GM12878 (cell line): ENCODE data around the gene NDUFS4.

Experiments used
- CHD1 ChIP-seq: IDR thresholded peaks from 2 replicates; pipeline ENCODE4 v1.6.1; 2012; ENCODE audit warnings: low read depth, low read length, improper control_type of control experiment
- CTCF ChIP-seq, 3 experiments: IDR thresholded peaks in 2 of 3; conservative IDR thresholded peaks in 1 of 3; 2 replicates each; pipeline ENCODE4 v1.5.1; 2011; ENCODE audit warnings: low read depth in 3 of 3, low read length in 3 of 3, mild to moderate bottlenecking in 3 of 3, control low read depth in 2 of 3, moderate library complexity in 2 of 3, inconsistent platforms in 1 of 3, mixed read lengths in 1 of 3; ENCODE audit not compliant: control insufficient read depth in 2 of 3, insufficient read depth in 1 of 3; ENCODE audit errors: extremely low read depth in 1 of 3
- EZH2 ChIP-seq: IDR thresholded peaks from 2 replicates; pipeline ENCODE4 v1.6.1; 2012; ENCODE audit warnings: low read depth, mild to moderate bottlenecking, control low read depth, inconsistent platforms, low read length, borderline replicate concordance; ENCODE audit not compliant: control insufficient read depth
- FOXM1 ChIP-seq: IDR thresholded peaks from 2 replicates; pipeline ENCODE4 v1.6.1; 2012; ENCODE audit warnings: low read depth, mild to moderate bottlenecking, inconsistent platforms, low read length, moderate library complexity
- KDM1A ChIP-seq: fragments of 200-600 bp; sonication (generic); IDR thresholded peaks from 2 replicates; pipeline ENCODE4 v1.6.1; 2016; ENCODE audit warnings: borderline replicate concordance
- MXI1 ChIP-seq: fragments of 150-350 bp; IDR thresholded peaks from 2 replicates; pipeline ENCODE4 v1.6.1; 2011; ENCODE audit warnings: low read depth, mild to moderate bottlenecking, inconsistent platforms, low read length, improper control_type of control experiment
- NFIC ChIP-seq: IDR thresholded peaks from 2 replicates; pipeline ENCODE4 v1.6.1; 2012; ENCODE audit warnings: low read depth, mild to moderate bottlenecking, inconsistent platforms, low read length, moderate library complexity
- RAD21 ChIP-seq: IDR thresholded peaks from 2 replicates; pipeline ENCODE4 v1.6.1; 2011; ENCODE audit warnings: mild to moderate bottlenecking, low read depth, low read length, moderate library complexity; ENCODE audit not compliant: insufficient read depth
- ZNF274 ChIP-seq: IDR thresholded peaks from one replicate; pipeline ENCODE4 v1.8.0; 2011; ENCODE audit not compliant: insufficient read length, insufficient read depth
- TF ChIP-seq, protein P1 (sequence below): IDR thresholded peaks from 2 replicates; pipeline ENCODE4 v1.6.1; 2011; ENCODE audit warnings: mild to moderate bottlenecking, low read depth, low read length, moderate library complexity; ENCODE audit not compliant: insufficient replicate concordance
- TF ChIP-seq, protein P2 (sequence below): IDR thresholded peaks from 2 replicates; pipeline ENCODE4 v1.6.1; 2011; ENCODE audit warnings: borderline replicate concordance, low read depth, mild to moderate bottlenecking, moderate library complexity, mixed read lengths, low read length; ENCODE audit not compliant: insufficient read depth; ENCODE audit errors: extremely low read length

DNA sequence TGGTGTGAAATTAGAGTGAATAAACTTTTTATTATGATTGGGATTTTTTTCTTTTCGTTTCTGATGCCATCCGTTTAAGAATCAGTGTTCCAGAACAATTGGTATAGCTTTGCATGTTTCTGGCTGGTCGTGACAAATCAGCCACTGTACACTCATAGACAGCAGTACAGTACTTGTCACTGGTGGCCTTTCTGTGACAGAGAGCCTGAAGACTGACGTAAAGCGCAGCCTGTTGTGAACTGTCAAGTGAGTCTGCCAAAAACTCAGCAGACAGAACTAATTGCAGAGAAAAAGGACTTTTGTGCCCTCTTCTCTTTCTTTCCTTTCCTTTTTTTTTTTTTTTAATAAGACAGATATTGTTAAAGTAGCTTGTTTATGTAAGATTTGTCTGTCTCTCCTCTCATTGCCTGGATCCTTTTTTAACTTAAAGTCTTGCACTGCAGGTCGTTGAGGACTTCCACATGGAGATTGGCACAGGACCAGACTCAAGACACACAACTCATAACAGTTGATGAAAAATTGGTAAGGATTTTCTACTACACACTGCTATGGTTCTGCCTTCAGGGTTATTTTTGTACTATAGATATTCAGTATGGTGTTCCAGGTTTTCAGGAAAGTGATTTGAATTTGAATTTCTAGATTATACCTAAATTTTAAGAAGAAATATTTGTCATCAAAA is 42.7 kb downstream of the NDUFS4 start:
- no peak for TF ChIP-seq MXI1
- TF ChIP-seq CTCF (IDR thresholded peaks at IDR 0.05 in 2 of 3, conservative IDR thresholded peaks at IDR 0.05 in 1 of 3; ENCODE audit: control insufficient read depth in 2 of 3, extremely low read depth in 1 of 3, insufficient read depth in 1 of 3, low read depth in 3 of 3, low read length in 3 of 3) = no peak
- no peak for TF ChIP-seq FOXM1
- TF ChIP-seq, protein P1, sequence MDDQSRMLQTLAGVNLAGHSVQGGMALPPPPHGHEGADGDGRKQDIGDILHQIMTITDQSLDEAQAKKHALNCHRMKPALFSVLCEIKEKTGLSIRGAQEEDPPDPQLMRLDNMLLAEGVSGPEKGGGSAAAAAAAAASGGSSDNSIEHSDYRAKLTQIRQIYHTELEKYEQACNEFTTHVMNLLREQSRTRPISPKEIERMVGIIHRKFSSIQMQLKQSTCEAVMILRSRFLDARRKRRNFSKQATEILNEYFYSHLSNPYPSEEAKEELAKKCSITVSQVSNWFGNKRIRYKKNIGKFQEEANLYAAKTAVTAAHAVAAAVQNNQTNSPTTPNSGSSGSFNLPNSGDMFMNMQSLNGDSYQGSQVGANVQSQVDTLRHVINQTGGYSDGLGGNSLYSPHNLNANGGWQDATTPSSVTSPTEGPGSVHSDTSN = no peak
- TF ChIP-seq, protein P2, sequence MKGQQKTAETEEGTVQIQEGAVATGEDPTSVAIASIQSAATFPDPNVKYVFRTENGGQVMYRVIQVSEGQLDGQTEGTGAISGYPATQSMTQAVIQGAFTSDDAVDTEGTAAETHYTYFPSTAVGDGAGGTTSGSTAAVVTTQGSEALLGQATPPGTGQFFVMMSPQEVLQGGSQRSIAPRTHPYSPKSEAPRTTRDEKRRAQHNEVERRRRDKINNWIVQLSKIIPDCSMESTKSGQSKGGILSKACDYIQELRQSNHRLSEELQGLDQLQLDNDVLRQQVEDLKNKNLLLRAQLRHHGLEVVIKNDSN = no peak
- TF ChIP-seq NFIC = no peak
- no peak for TF ChIP-seq CHD1
- TF ChIP-seq EZH2 = no peak
- no peak for TF ChIP-seq RAD21
- TF ChIP-seq KDM1A = no peak
- TF ChIP-seq ZNF274 = no peak
